ENCODE results near the gene MAPK4. TPM values are rescaled to one million over a fixed set of nuclear protein-coding genes. Genes with fewer than 3 reads are reported as not detected.

Gene MAPK4
- total and polyA plus RNA-seq, 12 donors: 7.5 to 86.9 (median 37.1) TPM

GRCh38 chr18:50745945-50746344, 186.1 kb downstream of the MAPK4 start:
- intact Hi-C loops (cut with DNase I): no loop called here
- H3K36me3 ChIP-seq: no peaks in the 10 kb centered on the region
- 64 to 73% methylated on average over 5 of the region's 5 CpGs for WGBS, 2 donors
- H3K27ac ChIP-seq: no peak overlapping the region
- ATAC-seq (no peak), DNase-seq (no peak)
- no peak for TF ChIP-seq CTCF (IDR thresholded peaks at IDR 0.05)
- H3K4me1 ChIP-seq: no peaks in the 10 kb centered on the region
- H3K9me3 ChIP-seq: peaks cover 0 to 17% (median 0%) of the 10 kb centered on the region in 11 donors
- no peak overlapping the region for H3K4me3 ChIP-seq
- H3K27me3 ChIP-seq: peaks cover 0 to 7% (median 0%) of the 10 kb centered on the region in 7 donors

GRCh38 chr18:50747849-50748242, 188.0 kb downstream of the MAPK4 start:
- DNase-seq (no peak), ATAC-seq (no peak)
- Histone ChIP-seq H3K27me3 (peaks cover 0 to 12% (median 4%) of the 10 kb centered on the region in 7 donors), H3K4me1 (no peaks in the 10 kb centered on the region), H3K4me3 (no peak overlapping the region), H3K9me3 (peaks cover 0 to 13% (median 0%) of the 10 kb centered on the region in 11 donors), H3K27ac (no peak overlapping the region), H3K36me3 (no peaks in the 10 kb centered on the region)
- TF ChIP-seq CTCF (IDR thresholded peaks at IDR 0.05): no peak
- 2 to 63% methylated on average over 1 of the region's 1 CpG for WGBS, 2 donors
- intact Hi-C loops (cut with DNase I): no loop called here

- WGBS, 2 donors: 44 to 49% methylated on average over 8 to 9 of the region's 9 CpGs
- no peaks in the 10 kb centered on the region for H3K4me1 ChIP-seq
- no peak overlapping the region for H3K4me3 ChIP-seq
- no peak overlapping the region for H3K27ac ChIP-seq
- no peaks in the 10 kb centered on the region for H3K36me3 ChIP-seq
- peaks cover 0 to 12% (median 4%) of the 10 kb centered on the region in 7 donors for H3K27me3 ChIP-seq
- intact Hi-C loops (cut with DNase I): no loop called here
- peaks cover 0 to 9% (median 0%) of the 10 kb centered on the region in 11 donors for H3K9me3 ChIP-seq
- no peak for DNase-seq
- peak in 1 of 8 donors; percentile 37 for ATAC-seq
- TF ChIP-seq CTCF (IDR thresholded peaks at IDR 0.05): no peak
Observed at GRCh38 chr18:50748243-50749229, 188.6 kb downstream of the MAPK4 start.

- no peaks in the 10 kb centered on the region for H3K36me3 ChIP-seq
- no peak overlapping the region for H3K4me3 ChIP-seq
- WGBS, 2 donors: 71 to 80% methylated on average over 5 of the region's 5 CpGs
- intact Hi-C loops (cut with DNase I): no loop called here
- peaks cover 0 to 12% (median 4%) of the 10 kb centered on the region in 7 donors for H3K27me3 ChIP-seq
- H3K4me1 ChIP-seq: no peaks in the 10 kb centered on the region
- no peak for ATAC-seq
- no peak for TF ChIP-seq CTCF (IDR thresholded peaks at IDR 0.05)
- no peak overlapping the region for H3K27ac ChIP-seq
- peaks cover 0 to 9% (median 0%) of the 10 kb centered on the region in 11 donors for H3K9me3 ChIP-seq
- no peak for DNase-seq
Observed at GRCh38 chr18:50749421-50749820, 189.5 kb downstream of the MAPK4 start.
